Endothelial cell of hepatic sinusoid (primary cell): ENCODE measurements around the gene NRP2.

Experiments
- in situ Hi-C: cut with HindIII; loops from 2 replicates; pipeline ENCODE4 v1.10.0; 2017; ENCODE audit warnings: low sequenced_read_pairs

The NRP2 gene

DNA sequence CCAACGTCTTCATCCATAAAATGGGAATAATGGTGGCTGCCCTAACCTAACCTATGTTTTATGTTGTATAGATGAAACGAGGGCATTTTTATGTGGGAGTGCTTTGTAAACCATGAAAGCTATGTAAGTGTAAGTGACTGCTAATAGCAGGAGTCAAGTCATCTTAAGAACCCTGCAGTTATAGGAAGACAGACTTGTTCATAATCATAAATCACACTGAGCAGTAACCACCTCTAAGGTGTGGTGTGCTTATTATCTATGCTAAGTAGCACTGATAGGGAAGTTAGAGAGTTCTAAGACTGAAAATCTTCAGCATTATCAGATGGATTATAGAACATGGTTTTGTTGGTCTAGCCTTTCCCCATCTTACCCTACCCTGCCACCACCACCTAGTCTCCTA, 24.2 kb upstream of the NRP2 start:
- in situ Hi-C loops: no loop called here

DNA sequence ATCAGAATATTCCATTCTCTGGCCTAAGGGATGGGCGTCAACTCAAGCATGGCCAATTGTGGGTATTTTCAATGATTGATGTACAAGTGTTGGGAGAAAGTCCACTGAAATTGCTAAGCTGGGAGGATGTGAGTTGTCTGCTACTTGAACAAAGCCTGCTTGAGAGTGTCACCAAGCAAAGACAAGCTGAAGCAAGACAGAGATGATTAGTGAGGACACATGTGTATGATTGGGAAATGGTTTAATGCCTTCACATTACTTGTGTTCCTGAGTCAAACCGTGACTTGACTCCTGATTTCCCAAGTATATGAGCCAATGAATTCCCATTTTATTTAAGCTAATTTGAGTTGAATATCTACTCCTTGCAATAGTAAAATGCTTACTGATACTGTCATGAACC, 23.7 kb upstream of the NRP2 start:
- in situ Hi-C loops: no loop called here

DNA sequence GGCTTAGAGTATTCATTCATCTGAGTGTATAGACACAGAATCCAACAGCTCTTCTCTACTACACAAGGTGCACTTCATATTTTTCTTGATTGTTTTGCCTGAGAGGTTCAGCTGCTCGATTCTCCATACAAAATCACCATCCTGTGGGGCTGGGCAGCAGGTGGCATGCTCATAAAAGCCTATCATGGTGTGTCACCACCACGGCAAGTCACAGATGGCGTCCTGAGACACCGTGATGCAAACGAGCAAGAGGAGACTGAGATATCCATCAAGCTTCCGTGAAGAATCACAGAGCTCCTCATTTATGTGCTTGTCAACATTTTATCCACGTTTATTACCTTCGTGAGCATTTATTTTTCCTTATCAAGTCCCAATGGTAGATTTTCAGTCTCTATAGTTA, 22.4 kb upstream of the NRP2 start:
- in situ Hi-C loops: no loop called here

DNA sequence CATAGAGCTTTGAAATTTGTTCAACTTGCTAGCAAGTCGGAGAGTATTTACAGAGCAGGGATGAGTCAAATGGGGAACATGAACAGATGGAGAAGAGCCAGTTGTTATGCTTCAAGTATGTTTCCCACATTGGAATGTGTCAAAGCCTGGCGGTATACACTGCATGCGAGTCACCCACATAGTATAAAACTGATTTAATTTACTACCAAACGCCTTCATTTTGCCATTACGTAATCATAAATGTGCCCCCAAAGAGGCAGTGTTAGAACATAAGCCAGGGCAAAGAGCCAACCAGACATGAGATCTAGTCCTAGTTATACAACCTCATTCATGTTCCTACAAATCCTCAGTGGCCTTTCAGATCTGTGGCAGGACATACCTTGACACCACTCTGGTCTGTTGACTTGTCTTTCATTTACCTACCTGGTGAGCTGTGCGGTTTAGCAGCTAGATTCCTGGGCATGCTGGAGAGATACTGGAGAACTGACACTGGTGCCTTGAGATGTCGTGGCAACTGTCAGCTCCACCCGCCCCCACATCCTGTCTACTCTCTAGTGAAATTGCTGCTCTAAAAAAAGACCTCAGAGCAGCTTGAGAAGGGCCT, 21.7 kb upstream of the NRP2 start:
- in situ Hi-C loops: no loop called here

DNA sequence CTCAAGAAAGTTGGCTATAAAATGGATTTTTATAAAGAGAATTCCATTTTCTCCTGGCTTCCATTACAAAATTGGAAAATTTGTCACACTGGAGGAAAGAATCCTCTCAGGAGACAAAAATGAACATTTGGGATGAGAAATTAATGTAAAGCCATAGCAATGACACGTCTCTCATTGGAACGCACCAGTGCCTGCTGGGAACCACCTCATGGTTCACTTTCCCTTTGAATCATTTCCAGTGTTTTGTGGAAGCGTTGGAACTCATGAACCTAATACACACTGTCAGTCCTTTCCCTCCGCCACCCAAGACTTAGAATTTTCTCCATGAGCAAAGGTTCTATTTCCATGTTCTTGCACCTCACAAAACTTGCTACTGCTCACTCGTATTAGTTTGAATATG, 21.0 kb upstream of the NRP2 start:
- in situ Hi-C loops: no loop called here

DNA sequence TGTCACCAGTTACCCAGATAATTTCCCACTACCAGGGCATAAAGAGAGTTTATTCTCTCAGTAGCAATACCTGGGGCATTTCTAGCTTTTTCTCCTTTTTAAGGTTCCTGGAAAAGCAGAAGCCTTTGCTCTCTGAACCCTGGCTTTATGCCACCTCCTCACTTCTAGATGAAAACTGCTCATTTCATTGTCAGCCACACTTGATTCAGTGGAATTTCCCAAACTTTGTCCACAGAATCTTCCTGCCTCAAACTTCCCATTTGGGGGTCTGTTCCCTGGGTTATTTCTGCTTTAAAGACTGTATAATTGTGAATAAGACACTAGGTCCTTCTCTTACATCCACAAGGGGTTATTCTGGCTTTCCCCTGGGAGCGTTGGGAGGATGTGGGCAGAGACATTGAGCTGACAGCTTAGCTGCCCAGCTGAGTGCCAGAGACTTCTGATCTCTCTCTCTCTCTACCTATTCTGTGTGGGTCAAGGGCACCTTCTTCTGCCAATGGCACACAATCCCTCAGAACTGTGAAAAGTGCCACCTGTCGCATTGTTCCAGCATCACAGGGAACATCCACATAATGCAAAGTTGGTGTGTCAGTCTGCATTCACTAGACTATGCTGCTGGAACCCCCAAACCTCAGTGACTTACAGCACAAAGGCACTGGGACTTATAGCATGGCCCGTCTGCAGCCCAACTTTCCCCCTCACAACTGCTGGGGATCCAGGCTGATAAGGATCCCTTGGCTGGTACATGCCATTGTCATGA, 19.9 kb upstream of the NRP2 start:
- in situ Hi-C loops: no loop called here

DNA sequence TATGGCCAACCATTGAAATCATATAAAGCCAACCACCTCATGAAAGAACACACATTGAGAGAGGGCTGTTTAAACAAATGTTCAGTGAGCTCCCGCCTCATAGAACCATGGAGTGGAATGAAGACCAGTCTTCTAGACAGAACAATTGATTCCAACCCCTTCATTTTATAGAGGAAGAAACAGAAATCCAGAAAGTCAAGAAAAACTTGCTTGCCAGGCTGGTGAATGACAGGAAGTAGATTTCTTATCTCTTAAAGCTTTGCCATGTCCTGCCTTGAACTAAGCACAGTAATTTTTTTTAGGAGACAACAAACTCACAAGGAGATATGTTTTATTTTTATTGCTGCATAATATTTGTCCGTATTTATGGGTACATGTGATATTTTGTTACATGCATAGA, 16.5 kb upstream of the NRP2 start:
- in situ Hi-C loops: no loop called here

DNA sequence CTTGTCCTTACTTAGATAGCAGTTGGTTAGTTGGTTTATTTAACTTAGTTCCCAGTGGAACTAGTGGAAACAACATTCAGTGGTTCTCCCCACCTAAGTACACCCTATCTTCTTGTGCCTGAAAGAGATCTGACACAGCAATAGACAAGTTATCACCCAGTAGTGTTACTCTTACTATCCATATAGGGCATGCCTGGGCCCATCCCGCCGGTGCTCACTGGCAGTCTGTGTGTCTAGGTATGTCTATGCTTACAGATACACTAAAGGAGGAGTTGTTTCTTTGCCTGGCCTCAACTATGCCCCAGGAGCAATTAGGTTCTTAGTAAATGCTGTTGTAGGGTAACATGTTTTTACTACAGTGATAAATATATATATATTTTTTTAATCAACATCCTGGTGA, 12.0 kb upstream of the NRP2 start:
- in situ Hi-C loops: no loop called here

DNA sequence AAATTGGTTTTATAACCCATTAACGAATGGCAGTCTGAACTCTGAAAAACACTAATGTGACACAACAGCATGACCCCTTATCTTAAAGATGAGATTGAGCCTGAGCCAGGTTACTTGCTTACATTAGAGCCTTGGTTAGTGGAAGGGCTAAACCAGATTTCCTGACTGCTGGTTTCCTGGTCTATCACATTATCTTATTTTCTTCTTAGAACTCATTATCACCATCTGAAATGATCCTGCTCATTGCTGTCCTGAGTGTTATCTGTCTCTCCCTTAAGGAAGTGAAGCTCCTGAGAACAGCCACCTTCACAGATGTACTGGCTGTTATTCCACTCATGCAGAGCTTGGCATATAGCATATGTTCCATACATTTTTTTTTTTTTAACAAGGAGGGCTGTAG, 9.0 kb upstream of the NRP2 start:
- in situ Hi-C loops: no loop called here

DNA sequence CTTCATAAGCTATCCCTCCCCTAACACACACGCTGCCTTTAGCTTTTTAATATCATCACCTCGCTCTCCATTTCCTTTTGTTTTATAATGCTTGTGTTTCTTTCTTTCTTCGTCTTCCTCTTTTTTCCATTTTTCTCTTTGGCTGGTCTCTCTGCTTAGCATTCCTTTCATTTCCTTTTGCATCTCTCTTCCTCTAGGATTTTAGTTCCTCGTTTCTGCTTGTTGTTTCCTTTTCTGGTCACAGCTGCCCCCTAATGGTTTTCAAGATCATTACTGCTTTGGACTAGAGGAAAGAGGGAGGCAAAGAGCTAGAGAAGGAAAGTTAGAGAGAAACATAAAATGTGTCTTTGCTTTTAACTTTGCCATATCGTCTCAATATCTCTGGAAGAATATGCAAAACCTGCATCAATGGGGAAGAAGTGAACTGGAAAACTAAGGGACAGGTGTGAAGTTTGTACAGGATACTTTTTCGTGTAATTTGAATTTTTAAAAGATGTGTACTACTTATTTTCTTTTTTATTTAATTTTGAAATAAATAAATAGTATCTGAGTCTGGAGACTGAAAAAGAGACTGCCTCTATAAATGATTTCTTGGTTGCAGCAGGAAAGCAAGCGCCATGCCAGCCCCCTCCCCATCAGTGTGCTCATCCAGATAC, 6.3 kb upstream of the NRP2 start:
- in situ Hi-C loops: no loop called here

DNA sequence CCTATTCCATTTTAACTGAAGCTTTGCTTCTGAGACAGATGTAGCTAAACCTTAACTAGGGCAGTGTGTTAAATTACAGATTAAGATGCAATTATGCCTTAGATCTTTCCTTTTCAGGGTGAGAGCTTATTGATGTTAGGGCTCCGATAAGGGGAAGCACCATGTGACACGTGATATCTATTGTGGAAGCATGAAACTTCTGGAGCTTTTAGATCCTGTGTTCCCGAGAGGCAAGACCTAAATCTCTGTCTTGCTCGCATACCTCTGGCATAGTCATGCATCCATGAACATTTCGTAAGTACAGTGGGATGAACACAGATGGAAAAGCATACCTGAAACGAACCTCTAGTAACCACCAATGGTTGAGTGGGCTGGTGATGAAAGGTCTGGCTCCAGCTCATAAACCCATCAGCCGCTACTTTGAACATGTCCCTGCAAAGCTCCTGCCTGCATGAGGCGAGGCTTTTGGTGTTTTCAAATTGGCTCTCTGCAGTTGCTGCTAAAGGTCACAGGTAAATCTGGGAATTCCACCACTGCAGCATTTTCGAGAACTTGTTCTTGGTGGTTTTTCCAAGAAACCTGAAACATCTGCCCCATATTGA, 3.7 kb upstream of the NRP2 start:
- in situ Hi-C loops: no loop called here

DNA sequence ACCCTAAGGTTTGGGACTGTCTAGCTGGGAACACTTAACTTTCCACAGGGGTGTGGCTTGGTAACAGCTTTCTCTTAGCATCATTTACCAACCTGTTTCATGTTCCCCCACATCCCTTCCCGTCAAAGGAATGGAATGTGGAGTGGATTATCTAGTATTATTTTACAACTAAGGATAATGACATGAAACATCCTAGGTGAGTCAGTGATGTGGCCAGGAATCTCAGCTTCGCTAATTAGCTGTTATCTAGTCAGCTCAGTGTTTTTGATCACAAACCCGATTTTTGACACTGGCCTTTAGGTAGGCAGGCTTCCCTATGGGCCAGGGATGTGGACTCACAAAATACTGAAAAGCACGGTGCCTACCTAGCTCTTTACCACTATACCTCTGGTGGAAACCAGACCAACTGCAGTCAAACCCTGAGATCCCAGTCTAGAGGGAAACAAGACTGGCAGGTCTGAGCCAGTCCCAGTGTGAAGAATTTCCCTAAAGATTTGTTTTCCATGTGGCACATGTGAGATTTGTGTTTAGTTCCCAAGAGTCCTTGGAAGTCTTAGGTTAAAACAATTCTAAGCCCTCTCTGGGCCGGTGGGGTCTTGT, 2.8 kb upstream of the NRP2 start:
- in situ Hi-C loops: no loop called here

DNA sequence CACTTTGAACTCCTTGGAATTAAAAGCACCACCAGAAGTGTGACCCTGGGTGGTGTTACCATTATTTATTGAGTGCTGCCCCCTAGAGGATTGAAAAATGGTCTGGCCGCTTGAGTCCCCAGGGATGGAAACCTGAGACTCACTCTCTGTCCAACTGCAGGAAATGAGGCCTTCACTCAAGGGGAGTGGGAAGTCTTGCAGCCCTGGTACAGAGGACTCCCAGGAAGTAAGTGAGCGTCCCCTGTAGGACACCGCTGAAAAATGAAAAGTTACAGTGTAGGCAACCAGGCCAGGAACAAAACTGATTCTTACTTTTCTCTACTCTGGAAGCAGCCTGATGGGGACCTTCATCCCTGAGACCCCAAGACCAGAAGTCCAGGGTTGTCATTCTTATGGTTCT, 2.2 kb upstream of the NRP2 start:
- in situ Hi-C loops: no loop called here

DNA sequence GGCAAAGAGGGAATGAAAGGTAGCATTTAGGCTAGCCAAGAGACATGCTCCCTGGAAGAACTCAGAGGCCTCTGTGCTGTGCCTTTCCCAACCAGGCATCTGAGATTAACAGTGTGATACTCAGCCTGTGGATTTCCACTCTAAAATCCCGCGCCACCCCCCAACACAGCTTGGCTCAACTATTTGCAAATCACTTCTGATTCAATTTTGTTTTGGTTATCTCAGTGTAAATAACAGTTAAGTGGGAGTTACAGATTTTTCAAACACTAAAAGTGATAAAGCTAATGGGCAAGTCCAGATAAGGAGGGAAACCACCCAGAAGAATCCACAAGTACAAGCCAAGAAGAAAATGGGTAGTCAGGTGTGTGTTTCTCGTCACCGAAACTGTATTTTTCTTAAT, 1.4 kb upstream of the NRP2 start:
- in situ Hi-C loops: no loop called here

DNA sequence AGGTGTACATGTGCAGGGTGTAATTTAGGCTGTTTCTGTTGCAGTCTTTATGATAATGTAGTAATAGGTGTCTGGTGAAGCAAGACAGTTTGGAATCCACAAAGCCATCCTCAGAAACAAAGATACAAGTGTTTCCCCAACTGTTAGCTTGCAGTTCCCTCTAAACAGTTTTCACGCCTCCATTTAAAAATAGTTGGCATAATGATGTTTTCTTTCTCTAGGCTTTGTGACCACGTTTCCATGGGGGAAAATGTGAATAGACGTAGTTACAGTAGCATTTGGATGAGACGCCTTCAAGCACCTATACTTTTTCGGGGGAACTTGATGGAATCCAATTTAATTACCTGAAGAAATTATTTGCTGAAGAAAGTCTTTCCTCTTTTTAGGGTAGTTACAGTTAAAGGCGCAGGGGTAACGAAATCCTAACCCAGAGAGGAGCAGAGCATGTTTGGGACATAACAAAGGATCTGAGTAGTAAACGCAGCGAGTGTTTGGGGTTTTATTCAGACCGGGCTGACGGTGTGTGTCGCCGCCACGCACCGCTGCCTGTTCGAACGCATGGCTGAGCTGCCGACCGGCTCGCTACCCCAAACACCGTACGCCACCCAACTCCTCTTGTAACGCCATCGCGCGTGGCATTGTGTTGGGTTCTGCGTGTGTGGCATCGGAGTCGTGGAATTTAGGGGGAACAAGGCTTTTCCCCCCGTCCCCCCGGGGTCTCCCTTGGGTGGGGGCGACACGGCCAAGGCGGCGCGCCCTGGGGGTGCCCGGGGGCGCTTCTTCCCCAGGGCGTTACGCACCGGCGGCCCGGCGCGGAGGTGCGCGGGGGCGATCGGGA, 681 bp upstream of the NRP2 start:
- in situ Hi-C loops: no loop called here

DNA sequence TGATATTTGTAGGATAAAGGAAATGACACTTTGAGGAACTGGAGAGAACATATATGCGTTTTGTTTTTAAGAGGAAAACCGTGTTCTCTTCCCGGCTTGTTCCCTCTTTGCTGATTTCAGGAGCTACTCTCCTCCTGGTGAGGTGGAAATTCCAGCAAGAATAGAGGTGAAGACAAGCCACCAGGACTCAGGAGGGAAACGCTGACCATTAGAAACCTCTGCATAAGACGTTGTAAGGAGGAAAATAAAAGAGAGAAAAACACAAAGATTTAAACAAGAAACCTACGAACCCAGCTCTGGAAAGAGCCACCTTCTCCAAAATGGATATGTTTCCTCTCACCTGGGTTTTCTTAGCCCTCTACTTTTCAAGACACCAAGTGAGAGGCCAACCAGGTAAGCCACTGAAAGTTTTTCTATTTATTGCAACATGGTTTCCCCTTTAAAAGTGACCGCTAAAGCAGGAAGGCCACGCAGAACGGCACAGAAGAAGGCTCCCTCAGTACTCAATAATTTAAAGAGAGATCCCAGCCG, 735 bp downstream of the NRP2 start:
- in situ Hi-C loops: no loop called here

DNA sequence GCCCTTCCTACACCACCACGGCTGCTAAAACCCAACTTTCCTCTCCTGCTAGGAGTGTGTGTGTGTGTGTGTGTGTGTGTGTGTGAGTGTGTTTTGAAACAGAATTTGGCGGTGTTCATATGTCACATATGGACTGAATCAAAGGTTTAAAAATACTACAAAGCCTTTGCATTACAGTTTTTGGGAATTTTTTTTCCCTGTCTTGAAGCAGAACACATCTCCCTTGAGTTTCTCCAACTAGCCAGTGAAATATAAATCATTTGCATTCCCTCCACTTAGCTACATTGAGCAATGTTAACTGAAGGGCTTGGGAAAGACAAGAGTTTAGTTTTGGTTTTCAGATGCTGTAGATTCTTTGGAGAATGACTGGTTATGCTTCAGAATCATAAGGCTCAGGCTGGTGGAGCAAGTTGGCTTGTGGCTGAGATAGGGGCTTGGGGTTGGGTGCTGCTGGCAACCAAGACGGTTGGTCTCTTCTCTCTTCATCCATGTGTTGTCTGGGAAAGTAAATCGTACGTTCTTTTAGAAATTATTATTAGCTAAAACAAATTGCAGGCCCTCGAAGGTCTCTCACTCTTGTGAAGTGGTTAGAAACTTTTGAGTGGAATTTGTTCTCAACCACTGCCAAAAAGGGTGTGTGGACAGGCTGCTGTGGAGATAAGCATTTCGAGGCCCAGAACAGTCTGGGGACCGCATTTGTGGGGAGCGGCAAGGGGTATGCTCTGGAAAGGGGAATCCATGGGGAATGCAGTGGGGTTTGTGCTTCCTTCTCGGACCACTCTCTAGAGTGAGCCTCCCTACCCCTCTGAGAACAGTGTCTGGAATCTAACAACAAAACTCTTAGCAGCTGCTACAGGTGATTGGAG, 1.4 kb downstream of the NRP2 start:
- in situ Hi-C loops: no loop called here

DNA sequence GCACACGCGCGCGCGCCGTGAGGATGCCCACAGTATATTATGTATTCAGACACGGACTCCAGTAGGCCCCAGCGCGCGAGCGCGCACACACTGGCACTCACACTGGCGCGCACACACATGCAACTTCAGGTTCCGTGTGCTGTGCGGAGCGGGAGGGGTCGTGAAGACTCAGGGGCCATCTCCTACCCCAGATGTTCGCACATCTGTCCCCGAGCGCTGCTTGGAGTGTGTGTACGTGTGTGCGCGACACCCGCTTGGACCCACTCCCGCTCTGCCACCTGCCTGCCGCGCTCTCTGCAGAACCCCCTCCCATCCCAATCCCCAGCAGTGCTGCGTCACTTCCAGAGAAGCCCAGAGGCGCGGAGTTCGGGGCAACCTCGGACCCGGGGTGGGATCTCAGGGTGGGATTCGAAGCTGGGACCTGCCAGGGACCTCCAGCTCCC, 2.6 kb downstream of the NRP2 start:
- in situ Hi-C loops: no loop called here

DNA sequence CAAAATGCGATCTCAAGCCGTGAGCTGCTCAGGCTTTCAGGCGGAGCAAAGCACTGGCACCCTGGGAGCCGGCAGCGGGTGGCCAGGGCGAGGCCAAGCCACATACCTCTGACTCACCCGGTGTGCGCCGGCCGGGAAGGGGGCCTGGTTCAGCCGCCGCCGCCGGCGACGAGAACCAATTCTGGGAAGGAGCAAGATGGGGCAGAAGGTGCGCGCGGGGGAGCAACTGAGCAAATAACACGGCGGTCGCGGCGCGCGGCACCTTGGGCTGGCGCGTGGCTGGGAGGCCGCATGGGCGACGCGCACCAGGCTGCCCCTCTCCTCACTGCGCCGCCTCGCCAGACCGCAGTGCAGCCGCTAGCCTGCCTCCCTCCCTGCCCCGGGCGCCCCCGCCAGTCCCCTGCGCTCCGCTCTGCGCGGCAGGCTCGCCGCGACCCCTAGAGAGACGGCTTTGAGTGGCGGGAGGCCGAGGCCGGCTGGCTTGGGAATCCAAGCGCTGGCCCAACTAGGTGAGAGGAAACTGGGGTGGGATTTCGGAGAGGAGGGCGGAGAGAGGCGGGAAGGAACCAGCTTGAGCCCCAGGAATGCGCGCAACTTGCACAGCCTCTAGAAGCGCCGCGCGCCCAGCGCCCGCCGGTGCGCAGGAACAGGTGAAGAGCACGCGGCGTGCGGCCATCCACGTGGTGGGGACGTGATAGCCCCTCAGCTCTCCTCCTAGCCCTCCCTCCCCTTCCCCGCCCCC, 3.2 kb downstream of the NRP2 start:
- in situ Hi-C loops: no loop called here
